ENCODE measurements around the gene HSPA8.

The HSPA8 gene

GRCh38 chr11:123072762-123073161, 10.8 kb upstream of the HSPA8 start:
- no peak for DNase-seq (ENCODE audit: low read depth, low spot score)
- H3K4me3 ChIP-seq (ENCODE audit: low read length), result no peak overlapping the region
- H3K27me3 ChIP-seq (ENCODE audit: control insufficient read depth, insufficient read depth, low read length), result no peaks in the 10 kb centered on the region
- H3K9me3 ChIP-seq (ENCODE audit: control insufficient read depth, insufficient read depth, low read length), result no peaks in the 10 kb centered on the region
- no peak overlapping the region for H3K27ac ChIP-seq (ENCODE audit: low read length)
- no peaks in the 10 kb centered on the region; the same call in 1 of the 2 replicates for H3K4me1 ChIP-seq (ENCODE audit: control insufficient read depth, insufficient read depth, low read length)
- peaks cover 2% of the 10 kb centered on the region; the same call in 1 of the 2 replicates for H3K36me3 ChIP-seq (ENCODE audit: control insufficient read depth, insufficient read depth, low read length)

- H3K27me3 ChIP-seq (ENCODE audit: control insufficient read depth, insufficient read depth, low read length), result no peaks in the 10 kb centered on the region
- no peak for DNase-seq (ENCODE audit: low read depth, low spot score)
- no peaks in the 10 kb centered on the region for H3K9me3 ChIP-seq (ENCODE audit: control insufficient read depth, insufficient read depth, low read length)
- H3K27ac ChIP-seq (ENCODE audit: low read length), result no peak overlapping the region
- H3K36me3 ChIP-seq (ENCODE audit: control insufficient read depth, insufficient read depth, low read length), result peaks cover 2% of the 10 kb centered on the region; the same call in 1 of the 2 replicates
- WGBS (ENCODE audit: insufficient coverage, insufficient read length), result no CpG with 5 or more reads among the region's 2 CpGs
- no peak overlapping the region for H3K4me3 ChIP-seq (ENCODE audit: low read length)
- no peaks in the 10 kb centered on the region; the same call in 1 of the 2 replicates for H3K4me1 ChIP-seq (ENCODE audit: control insufficient read depth, insufficient read depth, low read length)
Observed at GRCh38 chr11:123072332-123072761, 10.4 kb upstream of the HSPA8 start.

- no CpG with 5 or more reads among the region's 5 CpGs for WGBS (ENCODE audit: insufficient coverage, insufficient read length)
- H3K9me3 ChIP-seq (ENCODE audit: control insufficient read depth, insufficient read depth, low read length), result no peaks in the 10 kb centered on the region
- no peak overlapping the region for H3K27ac ChIP-seq (ENCODE audit: low read length)
- H3K4me3 ChIP-seq (ENCODE audit: low read length), result no peak overlapping the region
- DNase-seq (ENCODE audit: low read depth, low spot score), result no peak
- peaks cover 2% of the 10 kb centered on the region; the same call in 1 of the 2 replicates for H3K36me3 ChIP-seq (ENCODE audit: control insufficient read depth, insufficient read depth, low read length)
- no peaks in the 10 kb centered on the region; the same call in 1 of the 2 replicates for H3K4me1 ChIP-seq (ENCODE audit: control insufficient read depth, insufficient read depth, low read length)
- H3K27me3 ChIP-seq (ENCODE audit: control insufficient read depth, insufficient read depth, low read length), result no peaks in the 10 kb centered on the region
Observed at GRCh38 chr11:123069908-123070821, 8.2 kb upstream of the HSPA8 start.

GRCh38 chr11:123065621-123066020, 3.7 kb upstream of the HSPA8 start:
- Histone ChIP-seq H3K4me3 (ENCODE audit: low read length) (no peak overlapping the region), H3K27me3 (ENCODE audit: control insufficient read depth, insufficient read depth, low read length) (no peaks in the 10 kb centered on the region), H3K4me1 (ENCODE audit: control insufficient read depth, insufficient read depth, low read length) (no peaks in the 10 kb centered on the region), H3K36me3 (ENCODE audit: control insufficient read depth, insufficient read depth, low read length) (no peaks in the 10 kb centered on the region), H3K27ac (ENCODE audit: low read length) (no peak overlapping the region), H3K9me3 (ENCODE audit: control insufficient read depth, insufficient read depth, low read length) (no peaks in the 10 kb centered on the region)
- WGBS (ENCODE audit: insufficient coverage, insufficient read length), result no CpG with 5 or more reads among the region's 2 CpGs
- no peak for DNase-seq (ENCODE audit: low read depth, low spot score)

- DNase-seq (ENCODE audit: low read depth, low spot score), result no peak
- no peaks in the 10 kb centered on the region for H3K9me3 ChIP-seq (ENCODE audit: control insufficient read depth, insufficient read depth, low read length)
- peaks cover 9% of the 10 kb centered on the region; the same call in 1 of the 2 replicates for H3K36me3 ChIP-seq (ENCODE audit: control insufficient read depth, insufficient read depth, low read length)
- H3K4me3 ChIP-seq (ENCODE audit: low read length), result no peak overlapping the region
- no CpG with 5 or more reads among the region's 9 CpGs for WGBS (ENCODE audit: insufficient coverage, insufficient read length)
- no peaks in the 10 kb centered on the region for H3K27me3 ChIP-seq (ENCODE audit: control insufficient read depth, insufficient read depth, low read length)
- H3K4me1 ChIP-seq (ENCODE audit: control insufficient read depth, insufficient read depth, low read length), result no peaks in the 10 kb centered on the region
- H3K27ac ChIP-seq (ENCODE audit: low read length), result no peak overlapping the region
Observed at GRCh38 chr11:123063826-123064657, 2.1 kb upstream of the HSPA8 start.

- no peak for DNase-seq (ENCODE audit: low read depth, low spot score)
- Histone ChIP-seq H3K27ac (ENCODE audit: low read length) (no peak overlapping the region), H3K4me3 (ENCODE audit: low read length) (peak overlapping the region; percentile 97), H3K4me1 (ENCODE audit: control insufficient read depth, insufficient read depth, low read length) (no peaks in the 10 kb centered on the region), H3K36me3 (ENCODE audit: control insufficient read depth, insufficient read depth, low read length) (peaks cover 18% of the 10 kb centered on the region; the same call in 1 of the 2 replicates), H3K9me3 (ENCODE audit: control insufficient read depth, insufficient read depth, low read length) (no peaks in the 10 kb centered on the region), H3K27me3 (ENCODE audit: control insufficient read depth, insufficient read depth, low read length) (no peaks in the 10 kb centered on the region)
- WGBS (ENCODE audit: insufficient coverage, insufficient read length), result no CpG with 5 or more reads among the region's 37 CpGs
Observed at GRCh38 chr11:123062892-123063825, 1.2 kb upstream of the HSPA8 start.

- H3K27ac ChIP-seq (ENCODE audit: low read length), result no peak overlapping the region
- H3K27me3 ChIP-seq (ENCODE audit: control insufficient read depth, insufficient read depth, low read length), result no peaks in the 10 kb centered on the region
- no peaks in the 10 kb centered on the region for H3K4me1 ChIP-seq (ENCODE audit: control insufficient read depth, insufficient read depth, low read length)
- DNase-seq (ENCODE audit: low read depth, low spot score), result peak; percentile 88
- H3K36me3 ChIP-seq (ENCODE audit: control insufficient read depth, insufficient read depth, low read length), result peaks cover 24% of the 10 kb centered on the region; the same call in 1 of the 2 replicates
- no CpG with 5 or more reads among the region's 63 CpGs for whole genome bisulfite sequencing (ENCODE audit: insufficient coverage, insufficient read length)
- H3K4me3 ChIP-seq (ENCODE audit: low read length), result peak overlapping the region; percentile 97
- H3K9me3 ChIP-seq (ENCODE audit: control insufficient read depth, insufficient read depth, low read length), result no peaks in the 10 kb centered on the region
Observed at GRCh38 chr11:123062158-123062891, 389 bp upstream of the HSPA8 start.

GRCh38 chr11:123060277-123061000, 1.5 kb downstream of the HSPA8 start:
- no CpG with 5 or more reads among the region's 8 CpGs for WGBS (ENCODE audit: insufficient coverage, insufficient read length)
- DNase-seq (ENCODE audit: low read depth, low spot score), result no peak
- no peaks in the 10 kb centered on the region for H3K9me3 ChIP-seq (ENCODE audit: control insufficient read depth, insufficient read depth, low read length)
- no peak overlapping the region for H3K27ac ChIP-seq (ENCODE audit: low read length)
- peaks cover 39% of the 10 kb centered on the region; the same call in 1 of the 2 replicates for H3K36me3 ChIP-seq (ENCODE audit: control insufficient read depth, insufficient read depth, low read length)
- no peaks in the 10 kb centered on the region for H3K4me1 ChIP-seq (ENCODE audit: control insufficient read depth, insufficient read depth, low read length)
- no peaks in the 10 kb centered on the region for H3K27me3 ChIP-seq (ENCODE audit: control insufficient read depth, insufficient read depth, low read length)
- H3K4me3 ChIP-seq (ENCODE audit: low read length), result peak overlapping the region; percentile 97; the same call in 1 of the 2 replicates

Measured in iPS DF 6.9 (cell line).